Measurements from ENCODE around the gene RBBP8NL.

The RBBP8NL gene

DNA sequence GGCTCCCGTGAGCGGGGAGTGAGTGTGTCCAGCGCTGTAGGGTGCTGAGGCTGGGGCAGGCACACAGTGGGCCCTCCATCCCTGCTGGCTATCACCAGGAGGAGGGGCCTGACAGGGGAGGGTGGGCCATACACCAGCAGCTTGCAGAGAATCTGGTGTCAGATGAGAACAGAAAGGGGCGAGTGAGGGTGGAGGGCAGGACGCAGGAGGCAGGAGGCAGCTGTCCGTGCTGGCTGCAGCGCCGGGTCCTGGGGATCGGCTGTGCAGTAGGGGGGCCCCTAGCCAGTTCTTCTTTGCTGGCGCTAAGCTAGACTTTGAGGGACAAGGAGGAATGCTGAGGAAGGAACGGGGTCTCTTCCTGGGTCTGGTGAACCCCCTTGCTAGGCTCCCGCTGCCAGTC, 18.7 kb downstream of the RBBP8NL start:
- no peak for DNase-seq (ENCODE audit: low read depth in 1 of 2, low spot score in 1 of 2)

DNA sequence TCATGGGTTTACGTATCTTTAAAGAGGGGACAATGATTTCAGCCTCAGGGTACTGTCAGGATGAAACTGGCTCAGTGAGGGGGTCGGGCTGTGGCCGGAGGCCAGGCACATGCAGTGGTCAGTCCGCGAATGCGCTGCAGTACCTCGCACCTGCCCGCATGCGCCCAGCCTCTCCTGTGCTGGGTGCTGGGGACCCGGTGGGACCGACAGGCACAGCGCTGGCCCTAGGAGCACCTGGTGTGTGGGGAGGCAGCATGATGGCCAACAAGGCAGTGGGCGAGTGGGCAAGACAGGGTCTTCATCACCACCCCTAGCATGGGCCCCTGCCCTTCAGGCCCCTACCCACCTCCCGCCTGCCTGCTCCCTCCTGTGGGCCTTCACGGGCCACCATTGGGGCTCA, 19.3 kb downstream of the RBBP8NL start:
- no peak for DNase-seq (ENCODE audit: low read depth in 1 of 2, low spot score in 1 of 2)

DNA sequence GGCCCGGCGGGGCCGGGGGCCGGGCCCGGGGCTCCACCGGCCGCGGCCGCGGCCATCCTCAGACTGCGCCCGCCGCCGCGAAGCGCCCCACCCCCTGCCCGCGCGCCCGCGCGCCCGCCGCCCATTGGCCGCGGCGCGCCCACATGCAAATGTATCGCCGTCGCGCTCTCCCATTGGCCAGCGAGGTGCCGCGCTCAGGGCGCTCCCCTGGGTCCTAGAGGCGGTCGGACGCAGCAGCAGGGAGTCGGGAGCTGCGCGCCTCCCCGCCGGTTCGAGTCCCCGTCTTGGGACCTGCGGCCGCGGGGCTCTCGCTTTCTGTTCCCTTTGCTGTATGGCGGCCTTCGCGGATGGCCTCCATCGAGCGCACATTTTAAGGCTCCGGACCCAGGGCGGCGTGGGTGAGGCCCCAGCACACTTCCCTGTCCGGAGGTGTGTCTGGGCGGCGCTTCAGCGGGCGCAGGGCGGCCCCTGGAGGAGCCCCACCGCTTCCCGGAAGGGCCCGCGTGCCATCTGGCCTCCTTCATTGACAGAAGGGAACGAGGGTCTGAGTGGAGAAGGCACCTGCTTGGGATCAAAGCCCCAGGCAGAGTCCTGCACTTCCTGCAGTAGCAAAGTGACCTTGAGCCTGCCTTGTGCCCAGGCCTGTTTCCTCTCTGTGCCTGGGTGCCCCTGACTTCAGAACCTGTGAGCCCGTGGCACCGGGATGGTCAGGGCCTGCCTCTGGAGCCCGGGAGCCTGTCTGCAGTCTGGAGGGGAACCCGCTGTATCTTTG, 19.9 kb downstream of the RBBP8NL start, which contains the start of gene CABLES2:
TSS of gene CABLES2 (minus strand) at position 65 of the 772 bp plus-strand sequence. CDS start at position 56, 9 bp downstream.
- peak; percentile 73 to 84 for DNase-seq (ENCODE audit: low read depth in 1 of 2, low spot score in 1 of 2)

DNA sequence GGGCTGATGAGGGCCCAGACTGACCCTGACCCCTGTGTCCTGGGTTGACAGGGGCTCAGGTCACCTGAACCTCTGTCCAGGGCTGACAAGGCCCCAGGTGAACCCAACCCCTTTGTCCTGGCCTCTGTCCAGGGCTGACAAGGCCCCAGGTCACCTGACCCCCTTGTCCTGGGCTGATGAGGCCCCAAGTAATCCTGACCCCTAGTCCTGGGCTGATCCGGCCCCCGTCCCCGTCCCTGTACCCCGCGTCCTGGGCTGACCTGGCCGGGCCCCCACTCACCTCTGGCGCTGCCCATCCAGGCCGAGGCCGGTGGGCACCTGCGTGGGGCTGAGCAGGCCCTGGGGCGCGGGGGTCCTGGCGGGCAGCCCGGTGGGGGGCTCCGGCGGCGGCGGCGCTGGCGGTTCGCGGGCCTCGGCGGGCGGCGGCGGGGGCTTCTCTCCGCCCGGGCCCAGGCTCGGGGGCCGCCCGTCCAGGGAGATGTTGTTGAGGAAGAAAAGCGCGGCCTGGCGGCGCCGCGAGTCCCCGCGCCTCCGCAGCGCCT, 20.6 kb downstream of the RBBP8NL start:
- DNase-seq (ENCODE audit: low read depth in 1 of 2, low spot score in 1 of 2): no peak

DNA sequence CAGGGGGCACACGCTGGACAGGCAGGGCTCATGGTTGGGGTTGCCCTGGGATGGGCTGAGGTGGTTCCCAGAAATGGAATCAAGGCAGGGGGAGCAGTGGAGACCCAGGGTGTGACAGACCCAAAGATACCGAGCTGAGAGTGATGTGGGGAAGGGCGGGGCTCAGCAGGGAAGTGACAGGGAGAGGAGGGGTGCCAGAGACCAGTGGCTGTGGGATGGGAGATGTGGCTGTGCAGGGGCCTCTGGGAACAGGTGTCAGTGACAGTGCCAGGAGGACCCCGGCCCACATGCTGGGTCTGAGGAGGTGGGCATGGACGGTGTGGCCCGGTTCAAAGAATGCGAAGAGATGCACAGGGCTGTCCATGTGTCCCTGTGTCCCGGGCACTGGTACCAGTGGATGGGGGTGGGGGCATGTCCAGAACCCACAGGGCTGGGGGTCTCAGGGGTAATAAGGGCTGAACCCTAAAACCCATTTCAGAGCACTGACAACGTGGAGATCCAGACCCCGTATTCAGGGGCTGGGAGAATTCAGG, 21.3 kb downstream of the RBBP8NL start:
- no peak for DNase-seq (ENCODE audit: low read depth in 1 of 2, low spot score in 1 of 2)

DNA sequence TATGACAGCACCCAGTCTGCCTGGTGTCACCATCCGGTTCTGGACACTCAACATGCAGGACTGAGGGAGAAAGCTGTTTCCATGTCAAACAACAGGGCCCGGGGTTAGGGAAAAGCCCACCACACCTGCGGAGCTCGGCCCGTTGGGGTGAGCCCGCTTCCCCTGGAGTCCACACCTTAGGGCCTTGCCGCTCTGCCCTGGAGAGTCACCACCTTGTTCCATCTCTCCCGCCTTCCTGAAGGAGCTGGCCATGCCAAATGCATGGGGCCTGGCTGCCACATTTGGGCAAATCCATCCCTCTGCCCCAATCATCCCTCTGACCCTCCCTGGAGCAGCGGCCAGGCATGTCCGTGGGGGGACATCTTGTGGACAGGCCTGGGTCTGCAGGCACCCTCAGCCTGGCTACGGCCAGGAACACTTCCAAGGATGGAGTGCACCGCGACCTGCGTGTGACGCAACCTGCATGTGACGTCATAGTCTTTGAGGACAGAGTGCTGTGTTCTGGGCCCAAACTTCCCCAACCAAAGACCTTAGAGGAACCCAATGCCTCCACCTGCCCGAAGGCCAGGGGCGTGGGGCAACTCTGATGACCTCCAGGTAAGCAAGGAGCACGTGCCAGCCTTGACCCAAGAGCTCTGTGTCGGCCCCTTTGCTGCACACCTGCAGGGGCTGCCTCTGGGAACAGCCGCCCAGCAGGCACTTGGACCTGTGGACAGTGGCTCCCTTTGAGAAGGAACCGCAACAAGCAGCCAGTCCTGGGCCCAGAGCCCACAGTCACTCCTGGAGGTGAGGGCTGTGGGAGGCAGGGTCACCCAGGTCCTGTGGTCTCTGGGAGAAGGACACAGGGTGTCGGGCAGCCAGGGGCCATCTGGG, 22.0 kb downstream of the RBBP8NL start:
- DNase-seq (ENCODE audit: low read depth in 1 of 2, low spot score in 1 of 2): no peak

DNA sequence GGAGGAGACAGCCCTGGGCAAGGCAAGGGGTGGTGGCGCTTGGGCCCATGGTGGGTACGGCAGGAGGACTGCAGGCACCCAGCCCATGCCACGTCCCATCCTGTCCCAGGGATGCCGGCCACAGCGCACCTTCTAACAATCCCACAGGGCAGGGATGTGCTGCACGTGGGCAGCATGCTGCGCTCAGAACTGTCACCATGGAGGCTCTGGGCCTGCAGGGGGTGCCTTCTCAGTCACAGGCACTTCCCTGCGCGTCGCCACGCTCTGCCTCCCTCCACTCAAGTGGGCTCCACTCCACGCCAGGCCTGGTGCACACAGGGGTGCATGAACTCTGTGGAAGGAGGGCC, 22.6 kb downstream of the RBBP8NL start:
- no peak for DNase-seq (ENCODE audit: low read depth in 1 of 2, low spot score in 1 of 2)

DNA sequence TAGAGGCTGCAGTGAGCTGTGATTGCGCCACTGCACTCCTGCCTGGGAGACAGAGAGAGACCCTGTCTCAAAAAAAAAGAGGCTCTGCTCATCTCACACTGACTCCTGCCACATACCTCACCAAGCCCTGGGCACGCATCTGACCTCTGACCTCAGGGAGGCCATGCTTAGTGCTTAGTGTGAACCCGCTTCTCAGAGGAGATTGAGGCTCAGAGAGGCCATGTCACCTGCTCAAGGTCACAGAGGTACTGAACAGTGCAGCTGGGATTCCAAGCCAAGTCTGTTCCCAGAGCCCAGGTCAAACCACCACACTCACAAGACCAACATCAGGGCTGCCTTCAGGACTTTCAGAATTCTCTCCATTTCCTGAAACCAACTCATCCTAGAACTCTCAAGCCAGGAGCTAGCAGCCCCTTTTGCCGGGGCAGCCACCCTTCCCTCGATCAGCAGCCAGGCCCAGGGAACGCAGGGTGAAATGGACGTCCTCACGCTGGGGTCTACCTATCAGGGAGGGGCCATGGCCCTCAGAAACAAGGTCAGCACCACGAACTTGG, 23.1 kb downstream of the RBBP8NL start:
- no peak for DNase-seq (ENCODE audit: low read depth in 1 of 2, low spot score in 1 of 2)

DNA sequence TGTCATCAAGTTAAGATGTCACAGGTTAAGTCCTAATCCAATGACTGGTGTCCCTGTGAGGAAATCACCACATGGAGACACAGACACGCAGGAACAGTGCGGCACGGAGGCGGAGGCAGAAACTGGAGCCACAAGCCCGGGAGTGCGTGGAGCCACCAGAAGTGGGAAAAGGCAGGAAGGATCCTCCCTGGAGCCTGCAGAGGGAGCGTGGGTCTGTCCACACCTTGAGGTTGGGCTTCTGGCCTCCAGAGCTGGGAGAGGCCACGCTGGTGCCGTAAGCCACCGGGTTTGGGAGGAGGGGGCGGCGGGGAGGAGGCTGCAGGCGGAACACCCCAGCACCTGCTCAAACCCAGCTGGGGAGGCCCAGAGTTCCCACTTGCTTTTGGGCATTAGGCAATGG, 24.0 kb downstream of the RBBP8NL start:
- DNase-seq (ENCODE audit: low read depth in 1 of 2, low spot score in 1 of 2): no peak

DNA sequence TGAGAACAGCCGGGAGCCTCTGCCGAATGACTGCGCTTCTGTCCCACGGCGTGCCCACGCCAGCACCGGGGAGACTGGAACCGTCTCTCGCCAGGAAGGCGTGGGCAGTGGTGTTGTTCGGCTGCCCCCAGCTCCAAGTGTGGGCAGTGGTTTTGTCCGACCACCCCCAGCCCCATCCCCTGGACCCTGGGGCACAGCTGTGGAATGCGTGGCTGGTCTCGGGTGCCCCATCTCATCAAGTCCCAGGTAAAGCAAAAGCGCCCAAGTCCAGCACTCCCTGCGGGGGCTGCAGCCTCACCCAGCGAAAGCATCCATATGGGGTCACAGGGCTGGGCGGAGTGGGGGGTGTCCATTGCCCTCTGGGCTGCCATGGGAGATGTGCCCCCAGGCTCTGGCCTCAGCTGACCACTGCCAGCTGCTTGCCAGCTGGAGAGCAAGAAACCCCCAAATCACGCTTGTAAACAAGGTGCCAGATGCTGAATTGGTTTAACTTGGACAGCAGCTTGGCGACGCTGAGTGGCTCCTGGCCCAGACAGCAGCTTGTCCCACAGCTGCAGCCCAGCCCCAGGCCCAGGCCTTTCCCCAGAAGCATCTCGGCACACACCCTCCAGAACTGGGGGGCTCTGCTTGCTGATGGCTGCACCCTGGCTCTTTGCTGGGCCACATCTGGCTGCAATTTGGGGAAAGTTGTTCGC, 24.7 kb downstream of the RBBP8NL start:
- no peak for DNase-seq (ENCODE audit: low read depth in 1 of 2, low spot score in 1 of 2)

DNA sequence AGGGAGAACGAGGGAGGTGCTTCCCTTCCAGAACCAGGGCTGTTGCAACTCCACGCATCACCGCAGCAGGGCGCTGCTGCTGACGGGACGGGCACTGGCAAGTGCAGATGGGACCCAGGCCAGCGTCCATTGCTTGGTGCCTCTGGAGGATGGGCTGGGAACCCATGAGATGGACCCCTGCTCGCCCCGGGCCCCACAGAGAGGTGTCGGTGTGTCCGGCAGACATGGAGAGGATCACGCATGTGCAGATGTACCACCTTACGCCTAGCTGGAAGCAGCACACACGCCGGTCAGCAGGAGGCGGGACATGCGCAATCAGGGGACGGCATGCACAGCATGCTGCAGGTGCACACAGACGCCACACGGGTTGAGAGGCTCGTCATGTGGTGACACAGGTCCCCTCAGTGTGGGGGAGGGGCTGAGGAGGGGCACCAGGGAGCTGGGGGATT, 26.0 kb downstream of the RBBP8NL start:
- DNase-seq (ENCODE audit: low read depth in 1 of 2, low spot score in 1 of 2): no peak

DNA sequence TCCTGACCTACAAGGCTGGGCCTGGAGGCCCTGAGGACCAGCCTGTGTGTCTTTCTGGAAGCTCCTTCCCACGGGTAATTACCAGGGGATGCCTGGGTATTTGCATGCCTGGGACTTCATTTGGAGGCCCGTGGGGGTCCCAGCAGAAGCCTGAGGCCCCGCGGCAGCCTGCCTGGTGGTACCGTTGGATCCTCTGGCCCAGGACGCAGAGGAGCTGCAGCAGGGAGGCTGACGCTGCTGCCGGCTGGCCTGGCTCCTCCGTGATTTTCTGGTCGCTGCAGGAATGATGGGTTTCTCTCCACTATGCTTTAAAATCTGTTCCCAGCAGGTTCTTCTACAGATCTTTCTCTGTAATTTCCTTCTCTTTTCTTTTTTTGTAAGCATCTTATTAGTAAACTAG, 26.8 kb downstream of the RBBP8NL start:
- no peak for DNase-seq (ENCODE audit: low read depth in 1 of 2, low spot score in 1 of 2)

DNA sequence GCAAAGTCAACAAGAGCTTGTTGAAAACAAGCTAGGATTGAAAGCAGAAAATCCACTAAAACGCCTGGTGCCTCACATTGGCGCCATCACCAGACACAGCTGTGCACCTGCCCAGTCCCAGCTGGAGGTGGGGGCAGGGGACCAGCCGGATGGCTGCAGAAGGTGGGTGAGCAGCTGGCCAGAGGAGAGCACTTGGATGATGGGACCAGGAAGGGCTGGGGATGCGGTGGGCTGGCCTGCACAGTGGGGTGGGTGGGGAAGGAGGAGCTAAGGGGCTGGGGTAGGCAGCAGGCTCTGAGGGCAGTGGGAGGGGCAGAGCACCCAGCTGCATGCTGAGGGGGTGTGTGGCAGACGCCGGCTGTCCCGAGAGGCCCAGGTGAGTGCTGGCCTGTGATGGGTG, 27.3 kb downstream of the RBBP8NL start:
- DNase-seq (ENCODE audit: low read depth in 1 of 2, low spot score in 1 of 2): no peak

DNA sequence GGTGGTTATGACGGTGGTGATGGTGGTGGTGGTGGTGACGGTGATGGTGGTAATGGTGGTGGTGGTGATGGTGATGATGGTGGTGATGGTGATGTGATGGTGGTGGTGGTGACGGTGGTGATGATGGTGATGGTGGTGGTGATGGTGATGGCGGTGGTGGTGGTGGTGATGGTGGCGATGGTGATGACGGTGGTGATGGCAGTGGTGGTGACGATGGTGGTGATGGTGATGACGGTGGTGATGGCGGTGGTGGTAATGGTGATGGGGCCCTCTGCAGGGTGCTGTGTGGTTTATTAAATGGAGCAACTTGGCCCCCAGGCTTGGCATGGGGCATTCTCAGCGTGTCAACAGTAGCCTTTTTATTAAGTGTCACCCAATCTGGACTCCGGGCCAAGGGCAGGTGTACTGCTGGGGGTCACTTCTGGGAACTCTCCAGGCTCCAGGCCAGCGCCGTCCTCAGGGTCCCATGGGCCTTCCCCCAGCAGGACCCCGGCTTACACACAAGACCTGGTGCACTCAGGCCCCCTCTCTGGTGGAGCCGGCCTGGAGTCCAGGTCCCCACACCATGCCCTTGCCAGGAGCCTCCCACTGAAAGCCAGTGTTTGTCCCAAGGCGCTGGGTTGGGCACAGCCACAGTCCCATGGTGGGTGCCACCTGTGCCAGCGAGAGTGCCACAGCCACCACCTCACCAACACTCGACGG, 29.1 kb downstream of the RBBP8NL start:
- DNase-seq (ENCODE audit: low read depth in 1 of 2, low spot score in 1 of 2): no peak

DNA sequence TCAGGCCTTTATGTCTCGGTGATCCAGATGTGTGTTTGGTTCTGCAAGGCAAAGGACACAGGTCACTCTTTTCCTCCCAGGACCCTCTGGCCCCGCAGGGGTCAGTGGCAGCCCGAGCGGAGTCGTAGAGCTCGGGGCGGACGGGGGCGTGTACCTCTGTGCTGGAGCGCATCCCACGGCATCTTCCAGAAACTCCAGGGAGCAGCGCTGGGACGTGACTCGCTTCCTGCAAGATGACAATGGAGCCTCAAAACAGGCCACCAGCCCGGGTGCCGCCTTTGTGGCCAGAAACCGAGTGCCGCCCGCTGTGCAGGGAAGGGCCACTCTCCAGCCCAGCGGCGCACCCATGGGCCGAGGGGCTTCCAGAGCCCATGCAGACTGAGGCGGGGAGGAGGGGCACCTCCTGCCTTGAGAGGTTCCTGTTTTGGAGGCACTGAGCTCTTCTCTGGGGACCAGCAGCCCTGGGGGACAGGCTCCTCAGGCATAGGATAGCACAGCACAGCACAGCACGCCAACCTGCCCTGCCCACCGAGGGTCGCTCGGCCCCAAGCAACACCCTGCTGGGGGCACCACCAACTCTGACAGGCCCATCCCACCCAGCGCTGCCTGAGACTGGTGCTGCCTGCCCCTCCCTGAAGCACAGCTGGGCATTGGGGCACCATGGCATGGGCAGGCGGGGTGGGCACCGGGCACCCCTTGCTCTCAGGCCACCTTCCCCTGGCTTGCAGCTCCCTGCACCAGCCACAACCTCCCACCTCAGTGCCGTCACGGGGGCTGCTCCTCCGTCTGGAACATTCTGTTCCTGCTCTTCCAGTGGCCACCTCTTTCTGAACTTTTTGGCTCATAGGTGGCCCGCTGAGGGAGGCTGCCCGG, 30.7 kb downstream of the RBBP8NL start:
- DNase-seq (ENCODE audit: low read depth in 1 of 2, low spot score in 1 of 2): no peak

DNA sequence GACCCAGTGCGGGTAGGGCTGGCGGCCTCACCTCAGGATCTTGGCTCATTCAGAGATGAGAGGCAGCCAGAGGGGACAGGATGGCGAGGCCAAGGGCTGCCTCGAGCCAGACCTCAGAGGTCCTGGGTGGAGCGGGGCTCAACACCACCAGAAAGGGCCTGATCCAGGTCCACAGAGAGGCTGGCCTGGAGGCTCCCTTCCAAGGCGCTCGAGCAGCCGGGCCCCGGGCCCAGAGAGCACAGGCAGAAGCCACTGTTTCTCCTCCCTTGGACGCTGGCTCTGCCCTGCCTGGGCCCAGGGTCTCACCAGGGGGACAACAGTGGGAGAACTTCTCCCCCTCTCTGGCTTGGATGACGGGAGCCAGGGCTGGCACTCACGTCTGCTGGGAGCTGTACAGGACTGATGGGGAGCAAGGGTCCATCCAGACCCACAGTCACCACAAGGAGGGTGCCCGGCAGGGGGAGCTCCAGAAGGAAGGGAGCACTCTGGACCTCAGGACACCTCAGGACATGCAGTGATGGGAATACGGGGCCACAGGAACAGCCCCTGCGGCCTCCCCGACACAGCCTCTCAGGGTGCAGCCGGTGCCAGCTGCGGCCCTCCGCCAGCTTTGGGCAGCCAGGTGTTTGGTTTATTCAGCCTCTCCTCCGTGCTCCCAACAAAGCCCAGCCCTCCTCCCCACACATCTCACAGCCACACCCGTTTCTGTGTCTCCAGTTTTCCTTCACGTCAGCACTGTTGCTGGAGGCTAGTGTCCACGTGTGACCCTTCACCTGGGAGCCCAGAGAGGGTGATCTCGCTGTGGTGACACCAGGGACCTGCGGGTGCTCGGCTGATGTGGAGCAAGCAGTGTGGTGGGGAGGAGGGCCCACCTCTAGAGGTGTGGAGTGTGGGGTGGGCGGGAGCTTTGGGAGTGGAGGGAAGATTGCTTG, 31.8 kb downstream of the RBBP8NL start:
- no peak for DNase-seq (ENCODE audit: low read depth in 1 of 2, low spot score in 1 of 2)

DNA sequence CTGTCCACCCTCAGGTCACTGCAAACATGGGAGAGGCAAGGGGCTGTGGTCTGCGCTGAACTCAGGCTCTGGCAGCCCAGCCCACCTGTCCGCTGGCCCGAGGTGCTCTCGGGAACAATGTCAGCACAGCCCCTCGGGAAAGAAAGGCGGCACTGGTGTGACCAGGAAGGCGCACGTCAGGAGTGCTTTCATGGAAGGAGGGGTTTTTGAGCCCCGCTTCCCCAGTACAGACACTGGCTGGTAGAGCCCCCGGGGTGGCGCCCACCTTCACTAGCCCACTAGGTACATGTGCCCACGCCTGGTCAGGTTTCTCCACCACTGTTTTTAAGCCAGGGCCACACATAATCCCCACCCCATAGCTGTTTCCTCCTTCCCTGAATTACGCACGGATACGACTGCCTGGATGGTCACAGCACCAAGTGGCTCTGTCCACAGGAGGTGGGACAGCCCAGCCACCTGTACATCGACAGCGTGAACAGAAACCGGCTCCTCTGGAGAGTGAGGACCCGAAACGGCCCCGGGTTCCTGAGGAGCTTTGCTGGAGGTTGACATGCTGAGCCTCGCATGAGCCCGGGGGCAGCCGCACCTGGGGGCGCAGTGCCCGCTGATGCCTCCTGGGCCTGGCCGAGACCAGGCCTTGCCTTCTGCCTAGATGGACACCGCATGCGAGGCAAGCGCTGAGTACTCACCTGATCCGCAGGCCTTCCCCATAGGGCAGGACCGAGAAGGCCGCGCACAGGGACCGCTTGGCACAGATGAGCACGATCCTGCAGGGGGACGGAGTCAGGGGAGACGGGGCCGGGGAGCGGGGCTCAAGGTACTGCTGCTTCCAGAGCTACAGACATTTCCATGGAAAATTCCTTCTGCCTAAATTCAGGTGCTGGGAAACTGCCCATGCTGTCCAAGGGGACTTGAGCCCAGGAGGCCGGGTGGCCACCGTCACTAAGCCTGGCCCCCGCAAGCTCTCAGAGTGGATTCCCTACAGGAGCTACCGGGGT, 32.8 kb downstream of the RBBP8NL start:
- DNase-seq (ENCODE audit: low read depth in 1 of 2, low spot score in 1 of 2): no peak

All from activated T-helper 1 cell treated with anti-CD3 and anti-CD28 coated beads, Interleukin-2, amount 50 U/mL, for 16 hours (primary cell).